WTC11 (cell line): ENCODE data around the gene GDAP1L1. TPM values are rescaled to one million over a fixed set of nuclear protein-coding genes. Genes with fewer than 3 reads are reported as not detected.

Source experiments
- ATAC-seq: fragments of 200-7000 bp; cut with Tn5 transposase; 2 replicates; pipeline ENCODE4 v1.10.0; 2021; ENCODE audit warnings: mild to moderate bottlenecking, moderate library complexity
- CTCF ChIA-PET: fragments of 300-600 bp; sonication (Branson Sonifier 250); formaldehyde crosslinking; loops from one replicate; lab custom pipeline; 2021; ENCODE audit warnings: antibody characterized with exemption; lab: Charles Lee
- POLR2A ChIA-PET: fragments of 350-600 bp; sonication (Branson Sonifier 250); formaldehyde crosslinking; loops from one replicate; lab custom pipeline; 2021; ENCODE audit warnings: antibody characterized with exemption; lab: Charles Lee
- DNase-seq: peaks from one replicate; pipeline ENCODE4 v3.0.0; 2021; ENCODE audit warnings: low spot score
- H3K27ac Mint-ChIP-seq: 2 replicates; pipeline ENCODE4 v1.8.0; 2021; ENCODE audit warnings: mixed read lengths
- H3K27me3 Mint-ChIP-seq: 2 replicates; pipeline ENCODE4 v1.8.0; 2021; ENCODE audit warnings: low read depth, mild to moderate bottlenecking, moderate library complexity, mixed read lengths
- H3K36me3 Mint-ChIP-seq: 2 replicates; pipeline ENCODE4 v1.8.0; 2021; ENCODE audit warnings: mixed read lengths
- H3K4me1 Mint-ChIP-seq: 2 replicates; pipeline ENCODE4 v1.8.0; 2022; ENCODE audit warnings: mixed read lengths
- H3K4me3 Mint-ChIP-seq: 2 replicates; pipeline ENCODE4 v1.8.0; 2021; ENCODE audit warnings: mild to moderate bottlenecking, moderate library complexity, mixed read lengths
- H3K9me3 Mint-ChIP-seq: 2 replicates; pipeline ENCODE4 v1.8.0; 2021; ENCODE audit warnings: mixed read lengths
- CREM ChIP-seq: sonication (generic); formaldehyde crosslinking; IDR thresholded peaks from 2 replicates; pipeline ENCODE4 v1.8.1; 2022; ENCODE audit warnings: mild to moderate bottlenecking, missing genetic modification reagents, moderate library complexity
- ESRRA ChIP-seq: sonication (generic); formaldehyde crosslinking; IDR thresholded peaks from 2 replicates; pipeline ENCODE4 v1.8.1; 2022; ENCODE audit warnings: mild to moderate bottlenecking, missing genetic modification reagents, borderline replicate concordance
- FOXK1 ChIP-seq: sonication (generic); formaldehyde crosslinking; IDR thresholded peaks from 2 replicates; pipeline ENCODE4 v1.8.0; 2022; ENCODE audit warnings: mild to moderate bottlenecking, moderate library complexity, missing genetic modification reagents
- GABPB1 ChIP-seq: sonication (generic); formaldehyde crosslinking; IDR thresholded peaks from 2 replicates; pipeline ENCODE4 v1.8.1; 2023; ENCODE audit warnings: mild to moderate bottlenecking, missing genetic modification reagents
- RORB ChIP-seq: fragments of 250-450 bp; sonication (Bioruptor Pico); IDR thresholded peaks from 2 replicates; pipeline ENCODE4 v1.9.0; 2021; ENCODE audit warnings: mild to moderate bottlenecking
- SOX15 ChIP-seq: fragments of 250-450 bp; sonication (Bioruptor Pico); IDR thresholded peaks from 2 replicates; pipeline ENCODE4 v1.9.0; 2021; ENCODE audit warnings: mild to moderate bottlenecking
- SP1 ChIP-seq: sonication (generic); formaldehyde crosslinking; conservative IDR thresholded peaks from 2 replicates; pipeline ENCODE4 v1.8.1; 2022; ENCODE audit warnings: missing genetic modification reagents
- ZNF396 ChIP-seq: fragments of 250-450 bp; sonication (Bioruptor Pico); IDR thresholded peaks from 2 replicates; pipeline ENCODE4 v1.8.0; 2021; ENCODE audit warnings: mild to moderate bottlenecking, moderate library complexity, borderline replicate concordance
- total RNA-seq: library from RNA; stranded (reverse); gene quantifications from 3 replicates; pipeline ENCODE4 v1.2.3, GENCODE V29; 2021
- TF ChIP-seq, protein P1 (sequence below): sonication (generic); formaldehyde crosslinking; IDR thresholded peaks from 2 replicates; pipeline ENCODE4 v1.8.1; 2023; ENCODE audit warnings: mild to moderate bottlenecking, missing genetic modification reagents
- TF ChIP-seq, protein P2 (sequence below): sonication (generic); formaldehyde crosslinking; conservative IDR thresholded peaks from 2 replicates; pipeline ENCODE4 v1.8.1; 2023; ENCODE audit warnings: mild to moderate bottlenecking, low read depth, missing genetic modification reagents, moderate library complexity
- TF ChIP-seq, protein P3 (sequence below): sonication (generic); formaldehyde crosslinking; conservative IDR thresholded peaks from 2 replicates; pipeline ENCODE4 v1.8.1; 2022; ENCODE audit warnings: mild to moderate bottlenecking, missing genetic modification reagents
- TF ChIP-seq, protein P4 (sequence below): sonication (generic); formaldehyde crosslinking; IDR thresholded peaks from 2 replicates; pipeline ENCODE4 v1.8.0; 2022; ENCODE audit warnings: missing genetic modification reagents

Gene GDAP1L1
- total RNA-seq, 1 experiment from 2014 or later = 7.5 TPM

GRCh38 chr20:44206132-44206531 lies 41.0 kb upstream of the GDAP1L1 start:
- peaks cover 23% of the 10 kb centered on the region for H3K4me1 Mint-ChIP-seq
- DNase-seq = no peak
- H3K4me3 Mint-ChIP-seq = no peak overlapping the region
- H3K9me3 Mint-ChIP-seq = no peaks in the 10 kb centered on the region
- POLR2A ChIA-PET = no interaction called here
- H3K27ac Mint-ChIP-seq = no peak overlapping the region
- H3K27me3 Mint-ChIP-seq = no peaks in the 10 kb centered on the region
- no peak for TF ChIP-seq FOXK1 (CRISPR knock-in tag)
- no peak for TF ChIP-seq SP1 (CRISPR knock-in tag)
- no peak for TF ChIP-seq RORB
- no peak for TF ChIP-seq ZNF396
- no peak for TF ChIP-seq CREM (CRISPR knock-in tag)
- TF ChIP-seq, protein P1, sequence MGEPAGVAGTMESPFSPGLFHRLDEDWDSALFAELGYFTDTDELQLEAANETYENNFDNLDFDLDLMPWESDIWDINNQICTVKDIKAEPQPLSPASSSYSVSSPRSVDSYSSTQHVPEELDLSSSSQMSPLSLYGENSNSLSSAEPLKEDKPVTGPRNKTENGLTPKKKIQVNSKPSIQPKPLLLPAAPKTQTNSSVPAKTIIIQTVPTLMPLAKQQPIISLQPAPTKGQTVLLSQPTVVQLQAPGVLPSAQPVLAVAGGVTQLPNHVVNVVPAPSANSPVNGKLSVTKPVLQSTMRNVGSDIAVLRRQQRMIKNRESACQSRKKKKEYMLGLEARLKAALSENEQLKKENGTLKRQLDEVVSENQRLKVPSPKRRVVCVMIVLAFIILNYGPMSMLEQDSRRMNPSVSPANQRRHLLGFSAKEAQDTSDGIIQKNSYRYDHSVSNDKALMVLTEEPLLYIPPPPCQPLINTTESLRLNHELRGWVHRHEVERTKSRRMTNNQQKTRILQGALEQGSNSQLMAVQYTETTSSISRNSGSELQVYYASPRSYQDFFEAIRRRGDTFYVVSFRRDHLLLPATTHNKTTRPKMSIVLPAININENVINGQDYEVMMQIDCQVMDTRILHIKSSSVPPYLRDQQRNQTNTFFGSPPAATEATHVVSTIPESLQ = no peak
- no peak for ATAC-seq
- H3K36me3 Mint-ChIP-seq = peaks cover 33% of the 10 kb centered on the region
- CTCF ChIA-PET = no interaction called here

GRCh38 chr20:44207126-44207723 lies 39.9 kb upstream of the GDAP1L1 start:
- ChIA-PET POLR2A (no interaction called here), CTCF (no interaction called here)
- no peak overlapping the region for H3K4me3 Mint-ChIP-seq
- TF ChIP-seq, protein P2, sequence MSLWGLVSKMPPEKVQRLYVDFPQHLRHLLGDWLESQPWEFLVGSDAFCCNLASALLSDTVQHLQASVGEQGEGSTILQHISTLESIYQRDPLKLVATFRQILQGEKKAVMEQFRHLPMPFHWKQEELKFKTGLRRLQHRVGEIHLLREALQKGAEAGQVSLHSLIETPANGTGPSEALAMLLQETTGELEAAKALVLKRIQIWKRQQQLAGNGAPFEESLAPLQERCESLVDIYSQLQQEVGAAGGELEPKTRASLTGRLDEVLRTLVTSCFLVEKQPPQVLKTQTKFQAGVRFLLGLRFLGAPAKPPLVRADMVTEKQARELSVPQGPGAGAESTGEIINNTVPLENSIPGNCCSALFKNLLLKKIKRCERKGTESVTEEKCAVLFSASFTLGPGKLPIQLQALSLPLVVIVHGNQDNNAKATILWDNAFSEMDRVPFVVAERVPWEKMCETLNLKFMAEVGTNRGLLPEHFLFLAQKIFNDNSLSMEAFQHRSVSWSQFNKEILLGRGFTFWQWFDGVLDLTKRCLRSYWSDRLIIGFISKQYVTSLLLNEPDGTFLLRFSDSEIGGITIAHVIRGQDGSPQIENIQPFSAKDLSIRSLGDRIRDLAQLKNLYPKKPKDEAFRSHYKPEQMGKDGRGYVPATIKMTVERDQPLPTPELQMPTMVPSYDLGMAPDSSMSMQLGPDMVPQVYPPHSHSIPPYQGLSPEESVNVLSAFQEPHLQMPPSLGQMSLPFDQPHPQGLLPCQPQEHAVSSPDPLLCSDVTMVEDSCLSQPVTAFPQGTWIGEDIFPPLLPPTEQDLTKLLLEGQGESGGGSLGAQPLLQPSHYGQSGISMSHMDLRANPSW (CRISPR knock-in tag) = no peak
- TF ChIP-seq, protein P3, sequence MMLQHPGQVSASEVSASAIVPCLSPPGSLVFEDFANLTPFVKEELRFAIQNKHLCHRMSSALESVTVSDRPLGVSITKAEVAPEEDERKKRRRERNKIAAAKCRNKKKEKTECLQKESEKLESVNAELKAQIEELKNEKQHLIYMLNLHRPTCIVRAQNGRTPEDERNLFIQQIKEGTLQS (CRISPR knock-in tag) = no peak
- TF ChIP-seq, all 79 proteins: peak for 0
- ATAC-seq (no peak), DNase-seq (no peak)
- H3K36me3 Mint-ChIP-seq = peaks cover 24% of the 10 kb centered on the region
- no peaks in the 10 kb centered on the region for H3K9me3 Mint-ChIP-seq
- 0 out of 2 replicates have a peak overlapping the region, but pooled peaks have one; percentile 31 for H3K27ac Mint-ChIP-seq
- peaks cover 33% of the 10 kb centered on the region for H3K4me1 Mint-ChIP-seq
- no peaks in the 10 kb centered on the region for H3K27me3 Mint-ChIP-seq

GRCh38 chr20:44208165-44208564 lies 38.9 kb upstream of the GDAP1L1 start:
- ATAC-seq = no peak
- POLR2A ChIA-PET = interaction anchor here (0.6 kb wide), 1 partner anchor 181 kb away, joined by 3 read pairs; no protein-coding TSS in a partner anchor

More at GRCh38 chr20:44208165-44208564, 38.9 kb upstream of the GDAP1L1 start:
- TF ChIP-seq, protein P4, sequence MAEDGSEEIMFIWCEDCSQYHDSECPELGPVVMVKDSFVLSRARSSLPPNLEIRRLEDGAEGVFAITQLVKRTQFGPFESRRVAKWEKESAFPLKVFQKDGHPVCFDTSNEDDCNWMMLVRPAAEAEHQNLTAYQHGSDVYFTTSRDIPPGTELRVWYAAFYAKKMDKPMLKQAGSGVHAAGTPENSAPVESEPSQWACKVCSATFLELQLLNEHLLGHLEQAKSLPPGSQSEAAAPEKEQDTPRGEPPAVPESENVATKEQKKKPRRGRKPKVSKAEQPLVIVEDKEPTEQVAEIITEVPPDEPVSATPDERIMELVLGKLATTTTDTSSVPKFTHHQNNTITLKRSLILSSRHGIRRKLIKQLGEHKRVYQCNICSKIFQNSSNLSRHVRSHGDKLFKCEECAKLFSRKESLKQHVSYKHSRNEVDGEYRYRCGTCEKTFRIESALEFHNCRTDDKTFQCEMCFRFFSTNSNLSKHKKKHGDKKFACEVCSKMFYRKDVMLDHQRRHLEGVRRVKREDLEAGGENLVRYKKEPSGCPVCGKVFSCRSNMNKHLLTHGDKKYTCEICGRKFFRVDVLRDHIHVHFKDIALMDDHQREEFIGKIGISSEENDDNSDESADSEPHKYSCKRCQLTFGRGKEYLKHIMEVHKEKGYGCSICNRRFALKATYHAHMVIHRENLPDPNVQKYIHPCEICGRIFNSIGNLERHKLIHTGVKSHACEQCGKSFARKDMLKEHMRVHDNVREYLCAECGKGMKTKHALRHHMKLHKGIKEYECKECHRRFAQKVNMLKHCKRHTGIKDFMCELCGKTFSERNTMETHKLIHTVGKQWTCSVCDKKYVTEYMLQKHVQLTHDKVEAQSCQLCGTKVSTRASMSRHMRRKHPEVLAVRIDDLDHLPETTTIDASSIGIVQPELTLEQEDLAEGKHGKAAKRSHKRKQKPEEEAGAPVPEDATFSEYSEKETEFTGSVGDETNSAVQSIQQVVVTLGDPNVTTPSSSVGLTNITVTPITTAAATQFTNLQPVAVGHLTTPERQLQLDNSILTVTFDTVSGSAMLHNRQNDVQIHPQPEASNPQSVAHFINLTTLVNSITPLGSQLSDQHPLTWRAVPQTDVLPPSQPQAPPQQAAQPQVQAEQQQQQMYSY (CRISPR knock-in tag) = no peak
- no peak for TF ChIP-seq ESRRA
- TF ChIP-seq SOX15 (CRISPR knock-in tag) = no peak
- TF ChIP-seq GABPB1 (CRISPR knock-in tag) = no peak
- peak overlapping the region; percentile 69 for H3K27ac Mint-ChIP-seq
- H3K4me3 Mint-ChIP-seq = peak overlapping the region; percentile 100; the same call in 1 of the 2 replicates
- H3K36me3 Mint-ChIP-seq = peaks cover 18% of the 10 kb centered on the region
- H3K9me3 Mint-ChIP-seq = no peaks in the 10 kb centered on the region
- H3K4me1 Mint-ChIP-seq = peaks cover 35% of the 10 kb centered on the region
- H3K27me3 Mint-ChIP-seq = no peaks in the 10 kb centered on the region
- CTCF ChIA-PET = interaction anchor here (0.9 to 2.5 kb wide), 6 partner anchors 9 to 176 kb away, joined by 3 to 7 read pairs (median 4); partner anchors contain the start of genes FITM2 and GDAP1L1
- no peak for DNase-seq
